Measurements from ENCODE around the gene MAML3. TPM values are rescaled to one million over a fixed set of nuclear protein-coding genes. Genes with fewer than 3 reads are reported as not detected.
A peak's percentile ranks its signal among the peaks of the same experiment; 100 is the strongest.

Gene MAML3
- total and polyA plus RNA-seq, 2 of the 13 experiments (the other 11 are each of a cell fraction or from before 2014, with no cell fraction given): 0.05 to 0.13 TPM

- TF ChIP-seq ZBTB25 (CRISPR knock-in tag; IDR thresholded peaks at IDR 0.05) (no peak), HDAC1 (CRISPR knock-in tag; IDR thresholded peaks at IDR 0.05) (peak; percentile 68), ZMYM4 (CRISPR knock-in tag; IDR thresholded peaks at IDR 0.05) (peak; percentile 57; the same call in 1 of the 2 replicates), SOX6 (IDR thresholded peaks at IDR 0.05) (no peak), SOX6 (CRISPR knock-in tag; IDR thresholded peaks at IDR 0.05) (peak; percentile 98), KAT8 (CRISPR knock-in tag; IDR thresholded peaks at IDR 0.05) (0 out of 2 replicates have a peak, but pooled peaks have one; percentile 53), ZNF543 (CRISPR knock-in tag; IDR thresholded peaks at IDR 0.05) (peak; percentile 22; the same call in 1 of the 2 replicates), GATAD2A (CRISPR knock-in tag; IDR thresholded peaks at IDR 0.05) (peak; percentile 88), MEIS1 (CRISPR knock-in tag; IDR thresholded peaks at IDR 0.05; ENCODE audit: borderline replicate concordance) (peak; percentile 42; the same call in 1 of the 2 replicates), CEBPG (CRISPR knock-in tag; IDR thresholded peaks at IDR 0.05) (peak; percentile 61), FOXP4 (CRISPR knock-in tag; IDR thresholded peaks at IDR 0.05) (peak; percentile 93), ZNF292 (CRISPR knock-in tag; IDR thresholded peaks at IDR 0.05; ENCODE audit: borderline replicate concordance, low read depth) (peak; percentile 54; the same call in 1 of the 2 replicates), LRRFIP1 (CRISPR knock-in tag; conservative IDR thresholded peaks at IDR 0.05) (no peak), STAG1 (CRISPR knock-in tag; IDR thresholded peaks at IDR 0.05) (0 out of 2 replicates have a peak, but pooled peaks have one; percentile 23), MLX (CRISPR knock-in tag; IDR thresholded peaks at IDR 0.05) (peak; percentile 15; the same call in 1 of the 2 replicates), HOXA5 (CRISPR knock-in tag; IDR thresholded peaks at IDR 0.05) (peak; percentile 58; the same call in 1 of the 2 replicates)
Measured at GRCh38 chr4:140019619-140020347, 134.2 kb downstream of the MAML3 start (continued).

Measured in HepG2 (cell line).